GM18517 (cell line): Measurements from ENCODE around the gene ANTXRL.
"Not testable (repeated sequence)": the region's sequence is repeated elsewhere in the genome, so short reads cannot be mapped to it uniquely, and the experiment has no call there.

ENCODE experiments used
- ATAC-seq: cut with Tn5 transposase; IDR thresholded peaks from one replicate; pipeline ENCODE4 v1.9.1; 2021; ENCODE audit warnings: mild to moderate bottlenecking, moderate library complexity; ENCODE audit not compliant: unreplicated experiment

ANTXRL gene

DNA sequence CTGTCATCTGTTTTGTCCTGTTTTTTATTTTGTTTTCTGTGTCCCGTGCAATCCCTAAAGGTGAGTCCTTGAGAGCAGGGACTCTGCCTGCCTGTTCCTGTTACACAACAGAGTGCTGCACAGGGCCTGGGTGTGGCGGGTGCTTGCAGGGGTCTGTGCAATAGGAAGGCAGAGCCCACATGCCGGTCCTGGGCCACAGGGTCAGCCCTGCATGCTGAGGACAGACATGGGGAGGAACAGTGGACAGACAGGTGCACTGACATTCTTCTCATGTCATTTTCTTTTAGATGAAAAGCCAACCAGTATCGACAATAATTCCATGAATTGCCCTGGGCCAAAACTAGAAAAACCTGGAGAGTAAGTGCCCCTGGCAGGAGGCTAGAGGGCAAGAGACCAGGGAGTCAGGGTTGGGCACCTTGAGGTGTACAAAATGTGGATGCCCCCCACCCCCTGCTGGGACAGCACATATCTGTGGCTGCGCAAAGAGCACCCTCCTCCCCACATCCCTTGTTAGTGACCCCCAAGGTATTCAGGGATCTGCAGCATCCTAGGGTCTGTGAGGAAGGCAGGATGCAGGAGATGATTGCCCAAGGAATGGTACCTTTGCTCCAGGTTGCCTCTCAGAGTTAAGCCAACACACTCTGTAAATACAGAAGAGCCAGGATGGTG is 19.9 kb downstream of the ANTXRL start:
- no peak for ATAC-seq

DNA sequence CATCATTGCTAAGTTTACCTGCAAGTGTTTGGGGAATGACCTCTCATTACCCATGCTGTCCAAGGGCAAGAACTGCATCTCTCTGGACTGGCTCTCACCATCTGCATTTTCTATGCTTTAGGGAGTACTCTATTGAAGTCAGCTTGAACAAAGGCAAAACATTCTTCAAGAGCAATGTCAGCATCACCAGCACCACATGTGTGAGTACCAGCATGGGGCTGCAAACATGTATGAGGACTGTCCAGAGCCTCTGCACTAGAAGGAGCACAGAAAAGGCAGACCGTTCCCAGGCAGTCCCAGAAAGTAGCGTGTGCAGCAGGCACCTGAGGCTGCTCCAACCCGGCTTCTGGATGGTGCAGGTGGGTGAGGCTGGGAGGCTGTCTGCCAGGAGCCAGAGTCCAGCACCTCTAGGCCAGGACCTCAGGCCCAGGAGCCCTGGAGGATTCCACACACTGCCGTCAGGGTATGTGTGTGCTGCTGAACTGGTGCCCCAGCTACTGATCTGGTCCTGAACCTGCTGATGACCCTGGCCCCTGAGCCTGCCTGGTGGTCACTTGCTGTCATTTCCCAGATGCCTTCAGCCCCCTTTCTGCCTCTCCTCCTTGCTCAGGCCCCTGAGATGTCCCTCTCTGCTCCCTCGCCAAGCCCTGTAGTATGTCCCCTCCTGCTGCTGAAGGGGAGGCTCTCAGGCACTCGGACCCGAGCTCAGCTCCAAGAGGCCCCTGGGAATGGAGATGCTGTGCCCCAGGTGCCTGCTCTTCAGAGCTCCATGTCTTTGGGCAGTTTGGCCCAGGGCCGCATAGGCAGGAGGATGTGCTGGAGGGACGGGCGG is 20.7 kb downstream of the ANTXRL start:
- ATAC-seq = no peak

DNA sequence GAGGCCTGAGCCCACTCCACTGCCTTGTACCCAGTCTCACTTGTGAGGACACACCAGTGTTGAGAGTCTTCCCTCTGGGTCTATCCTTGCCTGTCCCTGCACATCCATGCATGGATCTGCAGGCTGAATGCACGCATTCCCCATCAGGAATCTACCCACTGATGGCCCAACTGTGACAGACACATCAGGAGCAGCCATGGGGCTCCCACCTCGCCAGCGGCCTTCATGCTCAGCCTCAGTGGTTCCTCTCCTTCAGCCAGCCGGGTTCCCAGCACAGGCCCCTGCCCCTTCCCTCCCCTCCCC is 21.3 kb downstream of the ANTXRL start:
- ATAC-seq = no peak

DNA sequence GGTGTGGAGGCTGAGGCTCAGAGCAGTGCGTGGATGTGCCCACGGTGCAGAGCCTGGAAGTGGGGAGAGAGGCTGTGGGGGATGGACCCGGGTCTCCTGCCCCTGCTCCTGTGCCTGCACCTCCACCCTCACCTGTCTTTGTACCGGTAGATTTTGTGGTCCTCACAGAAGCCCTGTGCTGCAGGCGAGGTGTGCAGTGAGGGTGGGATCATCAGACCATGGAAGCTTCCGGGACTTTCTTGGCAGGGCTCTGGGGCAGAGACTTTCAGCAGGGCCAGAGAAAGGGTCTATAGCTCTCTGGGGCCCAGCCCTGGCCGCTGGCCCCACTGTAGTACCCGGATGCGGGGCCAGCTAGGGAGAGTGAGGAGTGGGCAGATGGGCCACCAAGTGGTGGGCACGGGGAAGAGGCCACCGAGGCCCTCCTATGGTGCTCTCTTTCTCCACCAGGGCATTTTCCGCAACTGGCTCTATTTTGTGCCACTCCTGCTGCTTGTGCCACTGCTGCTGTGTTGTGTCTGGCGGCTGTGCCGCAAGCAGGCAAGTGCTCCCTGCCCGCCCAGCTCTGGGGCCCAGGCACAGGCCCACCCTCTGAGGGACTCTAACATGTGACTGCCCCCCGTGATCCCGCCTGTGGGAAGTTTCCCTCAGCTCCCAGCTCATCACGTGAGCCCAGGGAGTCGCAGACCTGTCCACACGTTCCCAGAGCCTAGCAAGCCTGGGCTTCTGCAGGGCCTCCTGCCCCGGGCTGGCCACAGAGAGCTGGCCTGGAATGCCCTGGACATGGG is 22.1 kb downstream of the ANTXRL start:
- ATAC-seq = no peak

DNA sequence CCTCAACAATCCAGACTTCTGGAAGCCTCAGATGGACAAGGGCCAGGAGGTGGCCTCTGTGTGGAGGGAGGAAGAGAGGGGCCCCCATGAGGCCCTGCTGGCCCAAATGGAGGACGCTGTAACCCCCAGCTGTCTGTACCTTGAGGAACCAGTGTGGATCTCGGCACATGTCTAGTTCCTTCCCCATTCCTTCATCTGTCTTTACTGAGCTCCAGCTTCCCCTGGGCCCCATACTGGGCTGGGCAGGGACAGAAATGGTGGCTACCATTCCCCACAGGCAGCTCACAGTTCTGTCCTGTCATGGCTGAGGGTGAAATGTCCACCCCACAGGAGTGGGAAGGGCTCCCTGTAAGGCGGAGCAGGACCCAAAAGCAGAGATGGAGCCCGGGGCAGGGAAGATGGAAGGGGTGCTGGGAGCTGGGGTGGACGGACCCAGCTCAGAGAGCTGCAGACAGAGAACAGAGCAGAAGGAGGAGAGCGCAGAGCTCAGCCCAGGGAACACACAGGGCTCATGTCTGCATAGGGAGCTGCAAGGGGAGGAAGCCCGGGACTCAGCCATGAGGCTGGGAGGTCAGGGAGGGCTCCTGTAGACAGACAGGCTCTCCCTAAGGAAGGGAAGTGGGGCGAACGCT is 22.8 kb downstream of the ANTXRL start:
- no peak for ATAC-seq

DNA sequence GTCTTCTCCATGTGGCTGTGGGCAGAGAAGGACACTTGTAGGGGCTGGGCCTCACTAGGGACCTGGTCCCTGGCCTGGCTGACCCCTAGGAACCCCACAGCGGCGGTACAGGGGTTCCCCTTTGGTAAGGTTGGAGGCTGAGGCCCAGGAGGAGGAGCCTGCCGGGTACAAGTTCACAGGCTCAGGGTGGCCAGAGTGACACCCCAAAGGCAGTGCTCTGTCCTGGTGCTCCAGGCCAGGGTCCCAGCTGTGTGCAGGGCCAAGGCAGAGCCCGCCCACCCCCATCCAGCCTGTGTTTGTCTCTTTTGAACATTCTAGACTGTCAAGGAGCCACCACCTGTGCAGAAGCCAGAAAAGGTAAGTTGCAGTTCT is 23.3 kb downstream of the ANTXRL start:
- ATAC-seq = no peak

DNA sequence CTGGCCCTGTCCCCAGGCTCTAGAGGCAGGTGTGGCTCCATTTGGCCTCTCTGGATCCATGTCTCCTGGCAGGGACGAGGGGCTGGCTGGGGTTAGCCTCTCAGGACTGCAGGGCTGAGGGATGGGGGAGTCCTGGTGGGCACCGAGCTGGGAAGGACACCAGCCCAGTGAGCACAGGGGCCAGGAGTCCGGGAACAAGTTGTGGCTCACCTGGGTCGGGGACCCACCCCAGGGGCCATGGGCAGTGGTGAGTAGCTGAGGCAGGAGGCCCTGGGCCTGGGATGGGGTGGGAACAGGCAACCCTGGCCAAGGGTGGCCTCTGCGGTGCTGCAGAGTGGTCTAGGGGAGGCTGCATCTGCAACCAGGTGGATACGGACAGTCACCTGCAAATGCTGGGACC is 24.1 kb downstream of the ANTXRL start:
- no peak for ATAC-seq

DNA sequence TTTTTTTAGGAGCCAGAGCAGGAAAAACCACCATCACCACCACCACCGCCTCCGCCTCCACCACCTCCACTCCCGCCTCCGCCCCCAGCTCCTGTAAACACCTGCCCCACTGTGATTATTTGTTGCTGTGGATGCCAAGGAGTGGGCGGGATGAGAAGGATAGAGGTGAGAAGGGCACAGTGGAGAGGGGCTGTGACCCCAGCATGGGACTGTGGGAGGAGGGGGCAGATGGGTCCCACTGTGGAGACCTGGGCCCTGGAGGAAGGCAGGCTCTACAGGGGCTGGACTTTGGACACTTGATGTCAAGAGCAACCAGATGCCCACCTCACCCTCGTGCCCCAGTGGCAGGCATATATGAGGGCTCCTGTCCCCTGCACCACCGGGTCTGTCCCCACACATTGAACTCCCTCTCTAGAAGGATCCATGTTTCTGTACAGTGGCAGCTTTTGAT is 24.7 kb downstream of the ANTXRL start:
- no peak for ATAC-seq

DNA sequence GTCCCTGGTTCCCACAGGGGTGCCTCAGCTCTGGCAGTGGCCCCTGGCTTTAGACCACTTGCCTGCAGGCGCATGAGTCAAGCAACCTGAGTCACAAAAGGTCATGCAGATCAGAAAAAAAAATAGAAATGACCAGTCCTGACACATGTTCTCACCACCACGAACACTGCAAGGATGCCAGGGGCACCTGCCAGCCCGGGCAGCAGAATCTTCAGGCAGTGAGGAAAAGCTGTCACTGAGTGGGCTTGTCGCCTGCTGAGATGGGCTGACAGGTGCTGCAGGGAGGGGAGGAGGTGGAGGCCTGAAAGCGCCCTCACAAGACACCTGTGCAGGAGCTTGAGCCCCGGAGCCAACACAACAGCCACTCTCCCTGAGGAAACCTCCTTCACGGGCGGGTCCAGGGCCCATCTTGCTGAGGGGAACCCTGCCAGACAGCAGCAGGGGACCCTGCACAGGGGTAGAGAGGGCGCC is 25.2 kb downstream of the ANTXRL start:
- not testable (repeated sequence) for ATAC-seq

DNA sequence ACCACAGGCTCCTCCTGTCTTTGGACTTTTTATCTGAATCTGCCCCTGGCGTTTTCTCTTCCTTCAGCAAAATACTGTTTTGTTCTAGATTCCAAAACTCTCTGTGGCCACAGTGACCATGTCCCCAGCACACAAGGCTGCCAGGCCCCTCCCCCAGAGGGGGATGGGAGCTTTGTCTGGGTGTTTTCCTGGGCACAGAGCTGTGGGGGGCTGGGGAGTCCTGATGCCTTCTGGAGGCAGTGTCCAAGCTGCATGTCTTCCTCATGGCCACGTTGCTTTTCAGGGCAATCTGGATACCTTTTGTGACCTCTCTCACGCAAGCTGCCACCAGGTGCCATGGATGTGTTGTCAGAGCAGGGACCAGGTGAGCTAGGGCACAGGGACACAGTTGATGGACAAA is 26.2 kb downstream of the ANTXRL start:
- ATAC-seq = no peak

DNA sequence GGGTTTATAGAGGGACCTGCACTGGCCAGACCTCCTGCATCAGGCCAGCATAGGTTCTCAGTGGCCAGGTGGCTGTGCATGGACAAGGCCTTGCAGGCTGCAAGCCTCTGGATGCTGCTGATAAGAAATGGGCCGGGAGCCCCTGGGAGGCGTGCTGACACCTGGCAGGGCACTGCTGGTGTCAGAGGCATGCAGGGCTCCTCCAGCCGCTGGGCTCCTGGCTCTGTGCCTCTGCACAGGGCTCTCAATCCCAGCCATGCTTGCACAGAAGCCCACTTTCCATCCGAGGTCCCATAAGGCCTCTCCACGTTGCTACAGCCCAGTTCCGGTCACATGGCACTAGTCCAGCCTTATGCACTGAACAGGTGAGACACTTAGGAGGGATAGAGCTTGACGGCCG is 27.3 kb downstream of the ANTXRL start:
- ATAC-seq = no peak

DNA sequence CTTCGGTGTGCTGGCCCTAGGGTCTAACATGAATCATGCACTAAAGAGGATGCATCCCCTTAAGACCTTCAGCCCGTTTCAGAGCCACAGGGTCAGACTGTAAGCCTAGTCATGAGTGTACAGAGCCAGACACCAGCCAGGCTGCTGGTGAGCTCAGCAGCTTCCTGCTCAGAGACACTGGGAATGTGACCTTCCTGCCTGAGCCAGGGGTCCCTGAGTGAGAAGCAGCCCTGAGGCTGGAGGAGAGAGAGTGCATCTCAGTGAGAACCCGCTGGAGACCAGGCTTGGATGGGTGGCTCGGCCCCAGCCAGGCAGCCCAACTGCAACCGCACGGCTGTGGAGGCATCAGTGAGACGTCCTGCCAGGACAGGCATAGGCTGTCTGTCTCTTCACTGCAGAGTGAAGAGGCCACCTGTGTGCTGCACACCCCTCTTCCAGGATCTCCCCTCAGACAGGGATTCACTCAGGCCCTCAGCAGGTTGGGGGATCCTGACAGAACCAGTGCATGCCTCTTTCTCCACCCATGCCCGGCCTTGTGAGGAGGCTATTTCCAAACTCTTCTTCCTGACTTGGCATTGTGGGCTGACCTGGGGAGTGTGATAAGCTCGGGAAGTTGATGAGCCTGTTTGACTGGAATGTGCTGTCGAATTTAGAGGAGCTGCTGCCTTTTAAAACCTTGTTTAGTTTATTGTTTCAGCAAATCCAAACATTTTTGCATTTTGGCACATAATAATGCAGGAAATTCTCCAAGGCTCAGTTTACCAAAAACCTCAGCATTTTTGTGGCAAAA is 28.5 kb downstream of the ANTXRL start:
- ATAC-seq = not testable (repeated sequence)

DNA sequence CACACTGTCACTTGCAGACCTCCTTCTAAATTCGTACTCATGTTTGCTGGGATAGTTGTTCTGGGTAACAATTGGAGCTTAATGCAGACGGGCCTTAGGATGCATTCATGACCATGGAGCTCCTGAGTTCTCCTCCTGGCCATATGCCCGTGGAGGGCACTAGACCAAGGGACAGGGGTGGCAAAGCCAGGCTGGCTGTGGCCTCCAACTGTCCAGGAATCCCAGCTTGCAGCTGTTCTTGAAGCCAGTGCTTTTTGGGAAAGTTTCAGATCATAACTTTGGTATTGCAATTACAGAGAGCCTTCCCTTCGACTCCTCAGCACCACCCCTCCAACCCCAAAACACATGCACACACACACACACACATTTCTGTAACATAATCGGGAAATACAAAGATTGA is 30.6 kb downstream of the ANTXRL start:
- no peak for ATAC-seq

DNA sequence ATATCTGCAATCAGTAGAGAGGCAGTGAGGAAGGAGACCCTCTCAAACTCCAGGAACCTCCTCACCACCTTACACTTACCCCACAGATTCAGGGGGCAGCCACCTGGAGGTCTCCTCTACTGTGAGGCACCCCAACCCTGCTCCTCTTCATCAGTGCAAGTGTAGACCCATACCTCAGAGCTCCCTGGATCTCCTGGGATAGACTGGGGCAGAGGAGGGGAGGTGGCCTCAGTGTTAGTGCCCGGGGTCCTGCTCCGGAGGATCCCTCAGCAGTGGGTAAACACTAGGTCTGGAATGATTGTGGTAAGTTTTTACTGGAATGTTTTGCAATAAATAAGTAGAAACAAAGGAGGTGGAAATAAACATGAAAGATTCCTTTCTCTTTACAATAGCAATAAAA is 31.1 kb downstream of the ANTXRL start:
- no peak for ATAC-seq

DNA sequence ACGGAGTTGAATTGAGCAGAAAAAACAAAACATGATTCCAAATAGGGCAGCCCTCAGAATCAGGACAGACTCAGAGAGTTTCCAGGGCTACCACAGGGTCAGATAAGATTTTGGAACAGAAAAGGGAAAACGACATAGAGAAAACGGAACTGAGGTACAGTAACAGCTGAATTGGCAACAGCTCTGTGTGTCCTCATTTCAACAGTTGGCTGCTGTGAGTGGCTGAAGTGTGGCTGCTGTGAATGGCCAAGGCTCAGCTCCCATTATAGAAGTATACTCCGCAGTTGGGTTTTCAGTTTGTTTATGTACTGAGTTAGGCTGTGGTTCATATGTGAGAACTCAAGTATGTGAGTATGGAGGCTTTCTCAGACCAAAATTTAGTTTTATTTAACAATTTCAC is 32.0 kb downstream of the ANTXRL start:
- no peak for ATAC-seq

DNA sequence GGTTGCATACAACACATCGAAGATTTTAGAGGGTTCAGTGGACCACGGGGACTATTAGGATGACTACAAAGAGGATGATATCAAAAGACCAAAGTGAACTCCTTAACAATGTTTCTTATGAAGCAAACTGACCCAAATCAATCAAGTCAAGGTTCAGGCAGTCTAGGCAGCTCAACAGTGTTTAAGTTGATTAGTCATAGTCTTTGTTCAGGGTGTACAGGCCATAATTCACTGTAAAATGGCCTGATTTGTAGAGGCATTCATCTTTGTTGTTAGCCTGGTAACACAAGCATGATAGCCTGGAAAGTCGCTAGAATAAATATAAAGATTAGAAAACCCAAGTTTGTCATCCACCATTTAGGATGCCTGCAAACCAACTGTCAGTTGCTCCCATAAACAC is 32.6 kb downstream of the ANTXRL start:
- ATAC-seq = no peak

DNA sequence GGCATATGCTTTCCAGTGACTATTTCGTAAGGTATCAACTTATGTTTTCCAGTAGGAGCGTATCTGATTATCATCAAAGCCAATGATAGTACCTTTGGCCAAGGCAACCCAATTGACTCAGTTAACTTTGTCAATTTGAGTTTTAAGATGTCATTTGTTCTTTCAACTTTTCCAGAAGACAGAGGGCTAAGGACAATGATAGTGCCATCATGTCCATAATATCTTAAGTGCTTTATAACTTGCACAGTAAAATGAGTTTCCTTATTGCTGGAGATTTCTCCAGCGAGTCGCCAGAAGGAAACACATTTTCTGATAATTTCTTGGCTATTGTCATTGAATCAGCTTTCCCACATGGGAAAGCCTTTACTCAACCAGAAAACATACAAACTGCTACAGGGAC is 35.0 kb downstream of the ANTXRL start:
- no peak for ATAC-seq

DNA sequence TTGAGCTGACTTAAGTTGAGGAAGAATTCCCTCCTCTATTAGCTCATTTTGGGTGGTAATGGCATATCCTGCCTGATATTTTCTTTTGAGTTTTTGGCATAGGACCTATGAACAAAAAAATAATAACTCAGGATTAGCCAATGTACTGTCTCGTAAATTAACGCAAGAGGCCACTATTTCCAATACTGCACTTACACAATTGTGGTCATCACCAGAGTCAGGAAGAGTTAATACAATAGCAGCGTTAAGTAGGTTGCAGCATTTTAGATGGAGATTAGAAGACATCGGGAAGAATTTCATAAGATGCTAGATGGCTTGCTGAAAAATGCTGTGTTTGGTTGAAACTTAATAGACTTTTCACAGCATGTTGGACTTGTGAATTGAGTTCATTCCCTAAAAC is 36.4 kb downstream of the ANTXRL start:
- ATAC-seq = no peak

DNA sequence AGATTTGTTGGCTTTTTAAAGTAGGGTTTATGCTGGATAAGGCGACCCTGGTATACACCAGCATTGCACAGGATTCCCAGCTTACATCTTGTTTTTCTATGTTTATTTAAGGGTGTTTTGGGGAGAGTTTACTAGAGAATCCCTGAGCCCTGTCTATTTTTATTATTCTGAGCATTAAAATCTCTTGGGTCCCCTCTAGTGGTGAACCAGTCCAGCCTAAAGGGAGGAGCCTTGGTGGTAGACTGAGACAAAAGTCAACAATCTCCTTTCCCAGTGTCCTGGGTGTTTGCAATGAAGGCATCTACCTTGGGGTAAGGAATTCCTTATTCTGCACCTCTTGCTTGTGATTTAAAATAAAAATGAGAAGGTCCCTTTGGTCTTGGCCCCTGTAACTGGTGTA is 38.2 kb downstream of the ANTXRL start:
- ATAC-seq = no peak

DNA sequence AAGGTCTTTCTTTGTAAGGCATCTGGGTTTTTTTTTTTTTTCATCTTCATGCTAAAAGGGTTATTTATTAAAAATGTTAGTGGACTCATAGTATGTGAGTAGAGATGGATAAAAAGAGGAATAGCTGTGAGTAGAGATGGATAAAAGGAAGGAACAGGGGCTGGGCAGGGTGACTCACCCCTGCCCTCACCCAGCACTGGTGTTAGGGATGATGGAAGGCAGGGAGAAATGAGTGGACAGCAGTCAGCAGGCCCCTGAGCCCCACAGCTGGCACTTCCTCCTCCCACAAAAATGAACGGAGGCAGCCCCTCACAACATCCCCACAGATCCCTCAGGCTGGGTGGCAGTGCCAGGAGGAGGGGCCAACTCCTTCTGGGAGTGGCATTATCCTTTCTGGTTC is 39.3 kb downstream of the ANTXRL start:
- ATAC-seq = no peak

DNA sequence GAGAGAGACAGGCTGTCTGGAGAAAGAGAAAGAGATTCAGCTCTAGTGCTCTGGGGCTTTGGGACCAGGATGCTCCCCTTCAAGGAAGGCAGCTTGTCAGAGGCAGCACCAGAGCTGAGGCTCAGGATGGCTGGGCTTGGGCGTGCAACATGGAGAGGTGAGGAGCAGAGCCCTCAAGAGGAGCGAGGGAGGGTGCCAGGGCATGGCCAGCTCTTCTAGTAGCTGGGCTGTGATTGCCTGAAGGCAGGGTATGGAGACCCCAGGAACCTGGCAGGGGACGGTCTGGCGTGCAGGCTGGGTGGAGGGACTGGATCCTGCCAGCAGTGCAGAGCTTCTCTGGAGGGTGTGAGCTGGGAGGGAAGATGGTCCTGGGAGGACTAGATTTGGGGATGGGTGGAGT is 40.2 kb downstream of the ANTXRL start:
- ATAC-seq = no peak
